GM23338 (cell line): Measurements from ENCODE around the gene DEDD2. TPM values are rescaled to one million over a fixed set of nuclear protein-coding genes. Genes with fewer than 3 reads are reported as not detected.

ENCODE experiments used
- ATAC-seq: fragments of 200-7000 bp; cut with Tn5 transposase; 3 replicates; pipeline ENCODE4 v1.9.1; 2020
- DNase-seq: peaks from one replicate; pipeline ENCODE4 v3.0.0-alpha.2; 2015; ENCODE audit warnings: low spot score
- H2AFZ ChIP-seq: fragments of 200-600 bp; sonication (generic); 2 replicates; pipeline ENCODE4 v1.8.0; 2016; ENCODE audit warnings: antibody characterized with exemption, mild to moderate bottlenecking, moderate library complexity
- H3F3A ChIP-seq: fragments of 200-600 bp; sonication (generic); replicated peaks from 2 replicates; pipeline ENCODE4 v1.8.0; 2017; ENCODE audit warnings: antibody characterized with exemption, mixed run types, low read depth
- H3K27ac ChIP-seq: fragments of 200-600 bp; sonication (generic); 2 replicates; pipeline ENCODE4 v1.6.1; 2016; ENCODE audit warnings: low read depth
- H3K27me3 ChIP-seq: fragments of 200-600 bp; sonication (generic); 2 replicates; pipeline ENCODE4 v1.8.0; 2016; ENCODE audit warnings: mild to moderate bottlenecking, mixed run types, moderate library complexity; ENCODE audit not compliant: insufficient read depth
- H3K36me3 ChIP-seq: fragments of 200-600 bp; sonication (generic); 2 replicates; pipeline ENCODE4 v1.8.0; 2016; ENCODE audit warnings: mild to moderate bottlenecking; ENCODE audit not compliant: insufficient read depth
- H3K4me1 ChIP-seq: fragments of 200-600 bp; sonication (generic); 2 replicates; pipeline ENCODE4 v1.8.0; 2016; ENCODE audit warnings: mild to moderate bottlenecking, moderate library complexity; ENCODE audit not compliant: insufficient read depth
- H3K4me2 ChIP-seq: fragments of 200-600 bp; sonication (generic); 2 replicates; pipeline ENCODE4 v1.7.1; 2017; ENCODE audit warnings: mixed run types
- H3K4me3 ChIP-seq: fragments of 200-600 bp; sonication (generic); 2 replicates; pipeline ENCODE4 v1.6.1; 2016; ENCODE audit warnings: mixed run types
- H3K79me2 ChIP-seq: fragments of 200-600 bp; sonication (generic); replicated peaks from 2 replicates; pipeline ENCODE4 v1.8.0; 2017; ENCODE audit warnings: mild to moderate bottlenecking; ENCODE audit not compliant: insufficient read depth
- H3K9me2 ChIP-seq: fragments of 200-600 bp; sonication (generic); 2 replicates; pipeline ENCODE4 v1.8.0; 2017; ENCODE audit not compliant: insufficient read depth
- H4K20me1 ChIP-seq: fragments of 200-600 bp; sonication (generic); replicated peaks from 2 replicates; pipeline ENCODE4 v1.8.0; 2017; ENCODE audit warnings: mild to moderate bottlenecking; ENCODE audit not compliant: insufficient read depth
- H3K27ac Mint-ChIP-seq: 2 replicates; pipeline ENCODE4 v1.8.0; 2020; ENCODE audit warnings: inconsistent platforms, mild to moderate bottlenecking, moderate library complexity, mixed read lengths
- H3K27me3 Mint-ChIP-seq: 3 replicates; pipeline ENCODE4 v1.8.0; 2022; ENCODE audit warnings: low read depth, mild to moderate bottlenecking, moderate library complexity, mixed read lengths, inconsistent platforms; ENCODE audit not compliant: insufficient read depth, poor library complexity
- H3K36me3 Mint-ChIP-seq: 3 replicates; pipeline ENCODE4 v1.8.0; 2021; ENCODE audit warnings: low read depth, mild to moderate bottlenecking, inconsistent platforms, moderate library complexity, mixed read lengths
- H3K4me1 Mint-ChIP-seq: 3 replicates; pipeline ENCODE4 v1.8.0; 2020; ENCODE audit warnings: mild to moderate bottlenecking, inconsistent platforms, mixed read lengths
- H3K4me3 Mint-ChIP-seq: 3 replicates; pipeline ENCODE4 v1.8.0; 2021; ENCODE audit warnings: moderate library complexity, mild to moderate bottlenecking, inconsistent platforms, mixed read lengths
- H3K9me3 Mint-ChIP-seq: 3 replicates; pipeline ENCODE4 v1.8.0; 2020; ENCODE audit warnings: moderate library complexity, mild to moderate bottlenecking, inconsistent platforms, mixed read lengths
- CREB1 ChIP-seq: fragments of 250-450 bp; sonication (Bioruptor Pico); IDR thresholded peaks from 2 replicates; pipeline ENCODE4 v1.5.0; 2020; ENCODE audit warnings: low read depth, mild to moderate bottlenecking, moderate library complexity
- CTCF ChIP-seq, 2 experiments: fragments of 200-600 bp in 1 of 2; sonication (generic) in 1 of 2; conservative IDR thresholded peaks; 2 replicates each; pipeline versions ENCODE4 v1.5.1 to v1.6.1; 2016 to 2017; ENCODE audit warnings: antibody characterized with exemption in 2 of 2, low read depth in 2 of 2, mild to moderate bottlenecking in 2 of 2, moderate library complexity in 1 of 2
- EZH2 ChIP-seq: fragments of 200-600 bp; sonication (generic); IDR thresholded peaks from one replicate; pipeline ENCODE4 v1.8.0; 2017; ENCODE audit warnings: antibody characterized with exemption, mild to moderate bottlenecking, low read depth; ENCODE audit not compliant: unreplicated experiment
- EZH2phosphoT487 ChIP-seq: fragments of 200-600 bp; sonication (generic); IDR thresholded peaks from one replicate; pipeline ENCODE4 v1.8.1; 2018; ENCODE audit warnings: antibody characterized with exemption; ENCODE audit not compliant: unreplicated experiment
- JUNB ChIP-seq: IDR thresholded peaks from one replicate; pipeline ENCODE4 v1.6.1; 2016; ENCODE audit warnings: antibody characterized with exemption; ENCODE audit not compliant: unreplicated experiment
- NANOG ChIP-seq: IDR thresholded peaks from 2 replicates; pipeline ENCODE4 v1.6.1; 2016; ENCODE audit warnings: antibody characterized with exemption, borderline replicate concordance
- POLR2AphosphoS5 ChIP-seq: IDR thresholded peaks from 2 replicates; pipeline ENCODE4 v1.6.1; 2016; ENCODE audit warnings: antibody characterized with exemption, low read depth
- REST ChIP-seq: IDR thresholded peaks from one replicate; pipeline ENCODE4 v1.6.1; 2018; ENCODE audit warnings: antibody characterized with exemption; ENCODE audit not compliant: unreplicated experiment
- STAT1 ChIP-seq: IDR thresholded peaks from one replicate; pipeline ENCODE4 v1.6.1; 2016; ENCODE audit warnings: antibody characterized with exemption; ENCODE audit not compliant: unreplicated experiment
- ZNF114 ChIP-seq: fragments of 250-450 bp; sonication (Bioruptor Pico); IDR thresholded peaks from 2 replicates; pipeline ENCODE4 v1.5.0; 2020; ENCODE audit warnings: mild to moderate bottlenecking, moderate library complexity
- ZNF331 ChIP-seq: fragments of 250-450 bp; sonication (Bioruptor Pico); IDR thresholded peaks from 2 replicates; pipeline ENCODE4 v1.5.0; 2020; ENCODE audit warnings: low read depth, mild to moderate bottlenecking, moderate library complexity
- ZNF462 ChIP-seq: fragments of 250-450 bp; sonication (Bioruptor Pico); IDR thresholded peaks from 2 replicates; pipeline ENCODE4 v1.5.0; 2020; ENCODE audit warnings: mild to moderate bottlenecking, moderate library complexity
- polyA plus RNA-seq: library from polyadenylated mRNA; unstranded; fragments of >200 nt; fragmentation: Nextera tagmentation; extraction: Ambion mirVana; gene quantifications from 2 replicates; pipeline ENCODE4 v1.2.1, GENCODE V29; 2016
- total RNA-seq: library from RNA; depleted of rRNA; stranded (reverse); fragments of >200 nt; shearing (Covaris generic); gene quantifications from 2 replicates; pipeline ENCODE4 v1.2.3, GENCODE V29; 2014
- TF ChIP-seq, protein P1 (sequence below): IDR thresholded peaks from 2 replicates; pipeline ENCODE4 v1.6.1; 2016; ENCODE audit warnings: antibody characterized with exemption

The DEDD2 gene
- total and polyA plus RNA-seq, 2 experiments from 2014 or later: 23.4 to 63.0 TPM

GRCh38 chr19:42224940-42225717 is 7.7 kb upstream of the DEDD2 start:
- Histone ChIP-seq H3K79me2 (peaks cover 25% of the 10 kb centered on the region), H2AFZ (no peak overlapping the region), H4K20me1 (peaks cover 14% of the 10 kb centered on the region), H3K27me3 (no peaks in the 10 kb centered on the region), H3K4me3 (no peak overlapping the region), H3K4me2 (no peak overlapping the region), H3K9me2 (no peaks in the 10 kb centered on the region), H3K36me3 (no peaks in the 10 kb centered on the region), H3K27ac (no peak overlapping the region), H3K4me1 (no peaks in the 10 kb centered on the region), H3F3A (peaks cover 5% of the 10 kb centered on the region; the same call in 1 of the 2 replicates)
- H3K9me3 Mint-ChIP-seq: no peaks in the 10 kb centered on the region
- ATAC-seq: no peak
- no peak overlapping the region for H3K4me3 Mint-ChIP-seq
- no peak overlapping the region for H3K27ac Mint-ChIP-seq
- H3K4me1 Mint-ChIP-seq: peaks cover 4% of the 10 kb centered on the region
- no peak for DNase-seq
- H3K36me3 Mint-ChIP-seq: peaks cover 52% of the 10 kb centered on the region
- no peak for TF ChIP-seq ZNF462 (CRISPR knock-in tag)
- TF ChIP-seq EZH2: no peak
- TF ChIP-seq JUNB: no peak
- no peak for TF ChIP-seq ZNF114 (CRISPR knock-in tag)
- no peak for TF ChIP-seq NANOG
- TF ChIP-seq STAT1: no peak
- no peak for TF ChIP-seq EZH2phosphoT487
- TF ChIP-seq, protein P1, sequence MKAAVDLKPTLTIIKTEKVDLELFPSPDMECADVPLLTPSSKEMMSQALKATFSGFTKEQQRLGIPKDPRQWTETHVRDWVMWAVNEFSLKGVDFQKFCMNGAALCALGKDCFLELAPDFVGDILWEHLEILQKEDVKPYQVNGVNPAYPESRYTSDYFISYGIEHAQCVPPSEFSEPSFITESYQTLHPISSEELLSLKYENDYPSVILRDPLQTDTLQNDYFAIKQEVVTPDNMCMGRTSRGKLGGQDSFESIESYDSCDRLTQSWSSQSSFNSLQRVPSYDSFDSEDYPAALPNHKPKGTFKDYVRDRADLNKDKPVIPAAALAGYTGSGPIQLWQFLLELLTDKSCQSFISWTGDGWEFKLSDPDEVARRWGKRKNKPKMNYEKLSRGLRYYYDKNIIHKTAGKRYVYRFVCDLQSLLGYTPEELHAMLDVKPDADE: no peak
- no peak for TF ChIP-seq CREB1
- TF ChIP-seq CTCF (conservative IDR thresholded peaks at IDR 0.05; ENCODE audit: low read depth in 2 of 2): no peak
- TF ChIP-seq REST: no peak
- TF ChIP-seq ZNF331: no peak
- no peak for TF ChIP-seq POLR2AphosphoS5
- H3K27me3 Mint-ChIP-seq: peaks cover 10% of the 10 kb centered on the region
